HL-60 (cell line): Measurements from ENCODE around the gene PDSS2.
A peak's percentile ranks its signal among the peaks of the same experiment; 100 is the strongest.

Source experiments
- CTCF ChIP-seq: IDR thresholded peaks from one replicate; pipeline ENCODE4 v1.5.1; 2011; ENCODE audit warnings: low read length, control low read depth, inconsistent platforms; ENCODE audit not compliant: insufficient read depth
- POLR2AphosphoS5 ChIP-seq: IDR thresholded peaks from 2 replicates; pipeline ENCODE4 v1.6.1; 2012; ENCODE audit warnings: low read depth
- SPI1 ChIP-seq: IDR thresholded peaks from 2 replicates; pipeline ENCODE4 v1.6.1; 2012; ENCODE audit warnings: low read depth, mild to moderate bottlenecking, borderline replicate concordance
- TF ChIP-seq, protein P1 (sequence below): IDR thresholded peaks from 2 replicates; pipeline ENCODE4 v1.6.1; 2012; ENCODE audit warnings: low read depth; ENCODE audit not compliant: insufficient replicate concordance

- peak; percentile 36 for TF ChIP-seq CTCF
- TF ChIP-seq, protein P1, sequence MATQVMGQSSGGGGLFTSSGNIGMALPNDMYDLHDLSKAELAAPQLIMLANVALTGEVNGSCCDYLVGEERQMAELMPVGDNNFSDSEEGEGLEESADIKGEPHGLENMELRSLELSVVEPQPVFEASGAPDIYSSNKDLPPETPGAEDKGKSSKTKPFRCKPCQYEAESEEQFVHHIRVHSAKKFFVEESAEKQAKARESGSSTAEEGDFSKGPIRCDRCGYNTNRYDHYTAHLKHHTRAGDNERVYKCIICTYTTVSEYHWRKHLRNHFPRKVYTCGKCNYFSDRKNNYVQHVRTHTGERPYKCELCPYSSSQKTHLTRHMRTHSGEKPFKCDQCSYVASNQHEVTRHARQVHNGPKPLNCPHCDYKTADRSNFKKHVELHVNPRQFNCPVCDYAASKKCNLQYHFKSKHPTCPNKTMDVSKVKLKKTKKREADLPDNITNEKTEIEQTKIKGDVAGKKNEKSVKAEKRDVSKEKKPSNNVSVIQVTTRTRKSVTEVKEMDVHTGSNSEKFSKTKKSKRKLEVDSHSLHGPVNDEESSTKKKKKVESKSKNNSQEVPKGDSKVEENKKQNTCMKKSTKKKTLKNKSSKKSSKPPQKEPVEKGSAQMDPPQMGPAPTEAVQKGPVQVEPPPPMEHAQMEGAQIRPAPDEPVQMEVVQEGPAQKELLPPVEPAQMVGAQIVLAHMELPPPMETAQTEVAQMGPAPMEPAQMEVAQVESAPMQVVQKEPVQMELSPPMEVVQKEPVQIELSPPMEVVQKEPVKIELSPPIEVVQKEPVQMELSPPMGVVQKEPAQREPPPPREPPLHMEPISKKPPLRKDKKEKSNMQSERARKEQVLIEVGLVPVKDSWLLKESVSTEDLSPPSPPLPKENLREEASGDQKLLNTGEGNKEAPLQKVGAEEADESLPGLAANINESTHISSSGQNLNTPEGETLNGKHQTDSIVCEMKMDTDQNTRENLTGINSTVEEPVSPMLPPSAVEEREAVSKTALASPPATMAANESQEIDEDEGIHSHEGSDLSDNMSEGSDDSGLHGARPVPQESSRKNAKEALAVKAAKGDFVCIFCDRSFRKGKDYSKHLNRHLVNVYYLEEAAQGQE, result peak; percentile 59
- TF ChIP-seq POLR2AphosphoS5, result peak; percentile 90
- peak; percentile 61; the same call in 1 of the 2 replicates for TF ChIP-seq SPI1
These were observed at the start of gene PDSS2 for GRCh38 chr6:107459283-107460082.
